A673 (cell line): ENCODE data around the gene IQGAP2. TPM values are rescaled to one million over a fixed set of nuclear protein-coding genes. Genes with fewer than 3 reads are reported as not detected.

ENCODE experiments used
- BruUV-seq: library from RNA; stranded (reverse); fragments of 400-500 nt; replicated peaks from 2 replicates; lab custom pipeline; 2021; lab: Mats Ljungman, UMichigan
- CTCF ChIA-PET: fragments of 300-600 bp; sonication (Branson Sonifier 250); formaldehyde crosslinking; loops from one replicate; lab custom pipeline; 2022; ENCODE audit warnings: antibody characterized with exemption; lab: Charles Lee
- POLR2A ChIA-PET: fragments of 300-600 bp; sonication (Branson Sonifier 250); formaldehyde crosslinking; loops from one replicate; lab custom pipeline; 2022; ENCODE audit warnings: antibody characterized with exemption; ENCODE audit not compliant: low non-redundant PET; lab: Charles Lee
- DNase-seq: peaks from one replicate; pipeline ENCODE4 v3.0.0-alpha.2; 2015; ENCODE audit warnings: low spot score
- H3K27ac ChIP-seq: fragments of 200-600 bp; sonication (generic); 2 replicates; pipeline ENCODE4 v1.5.1; 2016; ENCODE audit warnings: mixed run types, low read depth, mild to moderate bottlenecking, mixed read lengths, antibody characterized with exemption, low read length; ENCODE audit not compliant: poor library complexity, severe bottlenecking
- H3K27me3 ChIP-seq: fragments of 200-600 bp; sonication (generic); replicated peaks from 2 replicates; pipeline ENCODE4 v1.6.1; 2017; ENCODE audit warnings: mixed run types, low read depth, mild to moderate bottlenecking, mixed read lengths, antibody characterized with exemption, low read length; ENCODE audit not compliant: insufficient read depth, poor library complexity
- H3K36me3 ChIP-seq: fragments of 200-600 bp; sonication (generic); 2 replicates; pipeline ENCODE4 v1.6.1; 2016; ENCODE audit warnings: mixed run types, mild to moderate bottlenecking, mixed read lengths, antibody characterized with exemption, low read length; ENCODE audit not compliant: insufficient read depth, poor library complexity, severe bottlenecking
- H3K4me1 ChIP-seq: fragments of 200-600 bp; sonication (generic); 2 replicates; pipeline ENCODE4 v1.6.1; 2017; ENCODE audit warnings: mixed run types, mild to moderate bottlenecking, mixed read lengths, antibody characterized with exemption, low read length; ENCODE audit not compliant: insufficient read depth, poor library complexity, severe bottlenecking
- H3K4me3 ChIP-seq: fragments of 200-600 bp; sonication (generic); 2 replicates; pipeline ENCODE4 v1.5.1; 2016; ENCODE audit warnings: low read depth, mixed run types, mild to moderate bottlenecking, mixed read lengths, low read length; ENCODE audit not compliant: poor library complexity, severe bottlenecking
- H3K9me3 ChIP-seq: fragments of 200-600 bp; sonication (generic); 2 replicates; pipeline ENCODE4 v1.6.1; 2016; ENCODE audit warnings: mixed run types, low read depth, mild to moderate bottlenecking, mixed read lengths, antibody characterized with exemption, low read length; ENCODE audit not compliant: poor library complexity, severe bottlenecking
- EZH2 ChIP-seq: fragments of 200-600 bp; sonication (generic); IDR thresholded peaks from 2 replicates; pipeline ENCODE4 v1.6.1; 2017; ENCODE audit warnings: borderline replicate concordance, low read depth, mild to moderate bottlenecking, mixed read lengths, antibody characterized with exemption, low read length; ENCODE audit not compliant: poor library complexity, severe bottlenecking
- intact Hi-C: fragments of 100-400 bp; cut with micrococcal nuclease; formaldehyde crosslinking; loops from one replicate; pipeline ENCODE4 v1.10.0; 2022; ENCODE audit not compliant: unreplicated experiment
- total RNA-seq: library from RNA; stranded (reverse); gene quantifications from 2 replicates; pipeline ENCODE4 v1.2.3, GENCODE V29; 2021
- TF ChIP-seq, protein P1 (sequence below): fragments of 300-800, 200-600 bp; sonication (generic); conservative IDR thresholded peaks from 2 replicates; pipeline ENCODE4 v1.5.1; 2017; ENCODE audit warnings: low read depth, mild to moderate bottlenecking, antibody characterized with exemption, low read length, moderate library complexity, mixed read lengths

The IQGAP2 gene
- total RNA-seq, 1 experiment from 2014 or later: 26.8 TPM

DNA sequence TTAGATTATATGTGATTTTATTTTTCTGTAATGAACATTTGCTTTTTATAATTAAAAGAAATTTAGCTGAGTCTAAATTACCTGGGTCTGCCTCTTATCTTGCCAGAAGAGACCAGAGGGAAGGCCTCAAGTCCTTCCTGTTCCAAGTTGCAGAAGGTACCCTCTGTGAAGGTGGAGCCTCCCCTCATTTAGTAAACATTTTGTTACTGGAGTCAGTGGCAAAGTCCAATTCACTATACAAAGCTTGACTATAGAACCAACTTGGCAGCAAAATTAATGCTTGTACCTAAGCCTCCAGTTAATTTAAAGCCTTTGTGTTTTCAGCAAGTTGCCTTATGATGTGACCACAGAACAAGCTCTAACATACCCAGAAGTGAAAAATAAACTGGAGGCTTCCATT, 270.0 kb downstream of the IQGAP2 start:
- BruUV-seq: no TSS peak
- ChIA-PET CTCF (no interaction called here), POLR2A (no interaction called here)
- TF ChIP-seq, protein P1, sequence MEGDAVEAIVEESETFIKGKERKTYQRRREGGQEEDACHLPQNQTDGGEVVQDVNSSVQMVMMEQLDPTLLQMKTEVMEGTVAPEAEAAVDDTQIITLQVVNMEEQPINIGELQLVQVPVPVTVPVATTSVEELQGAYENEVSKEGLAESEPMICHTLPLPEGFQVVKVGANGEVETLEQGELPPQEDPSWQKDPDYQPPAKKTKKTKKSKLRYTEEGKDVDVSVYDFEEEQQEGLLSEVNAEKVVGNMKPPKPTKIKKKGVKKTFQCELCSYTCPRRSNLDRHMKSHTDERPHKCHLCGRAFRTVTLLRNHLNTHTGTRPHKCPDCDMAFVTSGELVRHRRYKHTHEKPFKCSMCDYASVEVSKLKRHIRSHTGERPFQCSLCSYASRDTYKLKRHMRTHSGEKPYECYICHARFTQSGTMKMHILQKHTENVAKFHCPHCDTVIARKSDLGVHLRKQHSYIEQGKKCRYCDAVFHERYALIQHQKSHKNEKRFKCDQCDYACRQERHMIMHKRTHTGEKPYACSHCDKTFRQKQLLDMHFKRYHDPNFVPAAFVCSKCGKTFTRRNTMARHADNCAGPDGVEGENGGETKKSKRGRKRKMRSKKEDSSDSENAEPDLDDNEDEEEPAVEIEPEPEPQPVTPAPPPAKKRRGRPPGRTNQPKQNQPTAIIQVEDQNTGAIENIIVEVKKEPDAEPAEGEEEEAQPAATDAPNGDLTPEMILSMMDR: no peak
- no peak for TF ChIP-seq EZH2
- no peak overlapping the region for H3K27ac ChIP-seq
- DNase-seq: no peak
- intact Hi-C loops: no loop called here
- H3K27me3 ChIP-seq: no peaks in the 10 kb centered on the region
- no peak overlapping the region for H3K4me3 ChIP-seq
- H3K4me1 ChIP-seq: no peaks in the 10 kb centered on the region
- no peaks in the 10 kb centered on the region for H3K9me3 ChIP-seq
- H3K36me3 ChIP-seq: no peaks in the 10 kb centered on the region

DNA sequence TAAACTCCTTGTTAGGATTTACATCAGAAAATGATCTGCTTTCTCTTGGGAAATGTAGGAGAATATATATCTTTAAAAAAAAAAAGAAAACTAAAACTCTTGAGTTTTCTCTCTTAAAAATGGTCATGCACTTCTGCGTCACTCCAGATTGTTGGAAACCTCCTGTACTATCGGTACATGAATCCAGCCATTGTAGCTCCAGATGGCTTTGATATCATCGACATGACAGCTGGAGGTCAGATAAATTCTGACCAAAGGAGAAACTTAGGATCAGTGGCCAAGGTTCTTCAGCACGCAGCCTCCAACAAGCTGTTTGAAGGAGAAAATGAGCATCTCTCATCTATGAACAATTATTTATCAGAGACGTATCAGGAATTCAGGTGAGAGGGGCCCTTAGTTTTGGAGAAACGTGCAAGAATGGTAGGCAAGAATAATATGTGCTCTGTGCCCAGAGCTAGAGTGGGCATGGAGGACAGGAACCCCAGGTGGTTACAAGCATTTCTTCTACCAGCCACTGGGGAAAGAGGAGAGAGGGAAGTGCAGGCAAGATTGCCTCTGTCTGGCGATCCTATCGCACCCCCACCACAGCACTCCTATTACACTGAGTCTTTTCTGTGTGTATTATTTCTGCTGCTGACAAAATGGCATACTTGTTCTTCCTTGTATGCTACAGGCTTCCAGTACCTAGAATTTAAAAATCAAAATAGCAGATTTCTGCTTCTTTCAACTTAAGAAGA, 271.4 kb downstream of the IQGAP2 start:
- Histone ChIP-seq H3K4me1 (peaks cover 10% of the 10 kb centered on the region), H3K27ac (no peak overlapping the region), H3K27me3 (no peaks in the 10 kb centered on the region), H3K36me3 (no peaks in the 10 kb centered on the region), H3K4me3 (no peak overlapping the region), H3K9me3 (no peaks in the 10 kb centered on the region)
- DNase-seq: no peak
- ChIA-PET POLR2A (interaction anchor here (0.7 kb wide), 1 partner anchor 116 kb away, joined by 3 read pairs; no protein-coding TSS in a partner anchor), CTCF (no interaction called here)
- intact Hi-C loops: no loop called here
- no TSS peak for BruUV-seq
- TF ChIP-seq, protein P1: no peak
- TF ChIP-seq EZH2: no peak

DNA sequence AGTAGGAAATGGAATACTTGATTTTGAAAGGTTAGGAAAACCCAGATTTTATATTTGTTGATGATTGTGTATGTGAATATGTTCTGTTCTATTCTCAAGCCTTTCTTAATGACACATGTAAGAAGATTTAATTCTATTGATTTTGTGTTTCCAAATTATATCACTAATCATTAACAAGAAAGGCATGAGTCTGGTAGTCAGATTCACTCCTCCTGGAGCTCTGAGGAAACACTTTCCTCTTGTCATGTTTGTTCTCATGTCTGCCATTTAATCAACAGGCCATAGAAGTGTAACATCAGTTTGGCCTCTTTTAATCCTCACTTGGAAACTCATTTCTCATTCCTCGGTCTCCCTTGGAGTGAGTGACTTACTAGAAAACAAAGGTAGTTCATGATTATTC, 272.3 kb downstream of the IQGAP2 start:
- Histone ChIP-seq H3K27me3 (no peaks in the 10 kb centered on the region), H3K27ac (no peak overlapping the region), H3K36me3 (no peaks in the 10 kb centered on the region), H3K9me3 (no peaks in the 10 kb centered on the region), H3K4me3 (no peak overlapping the region), H3K4me1 (peaks cover 16% of the 10 kb centered on the region)
- ChIA-PET POLR2A (no interaction called here), CTCF (no interaction called here)
- no peak for DNase-seq
- no peak for TF ChIP-seq EZH2
- TF ChIP-seq, protein P1: no peak
- BruUV-seq: no TSS peak
- intact Hi-C loops: no loop called here
